Astrocyte of the spinal cord (primary cell): ENCODE data around the gene SDF2L1.

Experiments used
- DNase-seq: peaks from one replicate; pipeline ENCODE4 v3.0.0; 2011; ENCODE audit warnings: low read depth, low spot score
- H3K4me3 ChIP-seq: 2 replicates; pipeline ENCODE4 v1.5.1; 2011; ENCODE audit warnings: low read depth, mild to moderate bottlenecking, low read length, moderate library complexity
- in situ Hi-C: cut with HindIII; loops from 2 replicates; pipeline ENCODE4 v1.10.0; 2017; ENCODE audit warnings: low sequenced_read_pairs
- TF ChIP-seq, protein P1 (sequence below): IDR thresholded peaks from 2 replicates; pipeline ENCODE4 v1.5.1; 2012; ENCODE audit warnings: low read depth, mild to moderate bottlenecking, low read length, inconsistent platforms

SDF2L1 gene

DNA sequence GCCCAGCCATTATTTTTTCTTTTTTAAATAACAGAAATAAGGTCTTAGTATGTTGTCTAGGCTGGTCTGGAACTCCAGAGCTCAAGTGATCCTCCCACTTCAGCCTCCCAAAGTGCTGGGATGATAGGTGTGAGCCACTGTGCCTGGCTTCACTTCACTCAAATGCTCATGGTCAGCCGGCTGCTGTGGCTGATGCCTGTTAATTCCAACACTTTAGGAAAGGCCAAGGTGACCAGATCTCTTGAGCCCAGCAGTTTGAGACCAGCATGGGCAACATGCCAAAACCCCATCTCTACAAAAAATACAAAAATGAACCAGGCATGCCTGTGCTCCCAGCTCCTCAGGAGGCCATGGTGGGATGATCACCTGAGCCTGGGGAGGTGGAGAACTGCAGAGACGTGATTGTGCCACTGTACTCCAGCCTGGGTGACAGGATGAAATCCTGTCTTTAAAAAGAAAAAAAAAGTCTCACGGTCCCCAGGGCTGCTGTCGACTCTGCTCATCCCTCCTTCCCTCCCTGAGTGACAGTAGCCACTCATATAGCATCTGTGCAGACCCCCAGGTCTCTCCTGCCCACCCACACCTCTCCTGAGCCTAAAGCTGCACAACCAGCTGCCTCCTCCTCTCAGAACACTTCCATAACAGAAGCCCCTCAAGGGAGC, 15.9 kb upstream of the SDF2L1 start:
- H3K4me3 ChIP-seq, result no peak overlapping the region

DNA sequence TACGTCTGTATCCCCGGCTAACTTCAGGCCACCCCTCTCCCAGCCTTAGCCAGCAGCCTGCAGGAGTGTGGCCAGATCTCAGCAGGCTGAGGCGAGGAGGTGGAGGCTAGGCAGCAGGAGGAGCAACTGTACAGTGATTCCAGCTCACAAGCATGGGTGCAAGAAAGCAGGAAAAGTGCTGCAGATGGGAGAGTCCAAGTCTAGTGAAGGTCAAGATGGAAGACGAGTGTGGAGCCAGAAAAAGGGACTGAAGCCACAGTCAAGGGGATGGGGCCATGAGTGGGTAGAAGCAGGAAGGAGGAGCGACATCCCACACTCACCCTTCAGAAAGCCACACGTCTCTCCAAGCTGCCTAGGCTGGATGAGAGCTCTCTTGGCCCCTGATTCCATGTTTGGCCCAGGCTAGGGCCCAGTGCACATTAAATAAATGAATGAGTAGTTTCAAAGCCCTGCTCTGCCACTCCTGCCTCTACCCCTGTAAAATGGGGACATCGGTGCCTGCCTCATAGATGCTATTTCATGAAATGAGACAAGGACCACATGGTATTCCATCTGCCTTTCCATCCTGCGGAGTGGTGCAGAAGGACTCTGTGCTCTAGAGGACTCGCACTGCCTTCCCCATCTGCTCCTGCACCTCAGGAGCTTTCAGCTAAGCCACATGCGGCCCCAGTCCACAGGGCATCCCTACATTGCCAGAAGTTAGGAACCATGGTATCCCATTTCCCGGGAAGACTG, 15.2 kb upstream of the SDF2L1 start:
- DNase-seq, result no peak
- TF ChIP-seq, protein P1, sequence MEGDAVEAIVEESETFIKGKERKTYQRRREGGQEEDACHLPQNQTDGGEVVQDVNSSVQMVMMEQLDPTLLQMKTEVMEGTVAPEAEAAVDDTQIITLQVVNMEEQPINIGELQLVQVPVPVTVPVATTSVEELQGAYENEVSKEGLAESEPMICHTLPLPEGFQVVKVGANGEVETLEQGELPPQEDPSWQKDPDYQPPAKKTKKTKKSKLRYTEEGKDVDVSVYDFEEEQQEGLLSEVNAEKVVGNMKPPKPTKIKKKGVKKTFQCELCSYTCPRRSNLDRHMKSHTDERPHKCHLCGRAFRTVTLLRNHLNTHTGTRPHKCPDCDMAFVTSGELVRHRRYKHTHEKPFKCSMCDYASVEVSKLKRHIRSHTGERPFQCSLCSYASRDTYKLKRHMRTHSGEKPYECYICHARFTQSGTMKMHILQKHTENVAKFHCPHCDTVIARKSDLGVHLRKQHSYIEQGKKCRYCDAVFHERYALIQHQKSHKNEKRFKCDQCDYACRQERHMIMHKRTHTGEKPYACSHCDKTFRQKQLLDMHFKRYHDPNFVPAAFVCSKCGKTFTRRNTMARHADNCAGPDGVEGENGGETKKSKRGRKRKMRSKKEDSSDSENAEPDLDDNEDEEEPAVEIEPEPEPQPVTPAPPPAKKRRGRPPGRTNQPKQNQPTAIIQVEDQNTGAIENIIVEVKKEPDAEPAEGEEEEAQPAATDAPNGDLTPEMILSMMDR, result no peak
- in situ Hi-C loops, result no loop called here
- no peak overlapping the region for H3K4me3 ChIP-seq

More for the DNA sequence above, 15.9 kb upstream of the SDF2L1 start:
- TF ChIP-seq, protein P1, result no peak
- DNase-seq, result no peak
- in situ Hi-C loops, result no loop called here

DNA sequence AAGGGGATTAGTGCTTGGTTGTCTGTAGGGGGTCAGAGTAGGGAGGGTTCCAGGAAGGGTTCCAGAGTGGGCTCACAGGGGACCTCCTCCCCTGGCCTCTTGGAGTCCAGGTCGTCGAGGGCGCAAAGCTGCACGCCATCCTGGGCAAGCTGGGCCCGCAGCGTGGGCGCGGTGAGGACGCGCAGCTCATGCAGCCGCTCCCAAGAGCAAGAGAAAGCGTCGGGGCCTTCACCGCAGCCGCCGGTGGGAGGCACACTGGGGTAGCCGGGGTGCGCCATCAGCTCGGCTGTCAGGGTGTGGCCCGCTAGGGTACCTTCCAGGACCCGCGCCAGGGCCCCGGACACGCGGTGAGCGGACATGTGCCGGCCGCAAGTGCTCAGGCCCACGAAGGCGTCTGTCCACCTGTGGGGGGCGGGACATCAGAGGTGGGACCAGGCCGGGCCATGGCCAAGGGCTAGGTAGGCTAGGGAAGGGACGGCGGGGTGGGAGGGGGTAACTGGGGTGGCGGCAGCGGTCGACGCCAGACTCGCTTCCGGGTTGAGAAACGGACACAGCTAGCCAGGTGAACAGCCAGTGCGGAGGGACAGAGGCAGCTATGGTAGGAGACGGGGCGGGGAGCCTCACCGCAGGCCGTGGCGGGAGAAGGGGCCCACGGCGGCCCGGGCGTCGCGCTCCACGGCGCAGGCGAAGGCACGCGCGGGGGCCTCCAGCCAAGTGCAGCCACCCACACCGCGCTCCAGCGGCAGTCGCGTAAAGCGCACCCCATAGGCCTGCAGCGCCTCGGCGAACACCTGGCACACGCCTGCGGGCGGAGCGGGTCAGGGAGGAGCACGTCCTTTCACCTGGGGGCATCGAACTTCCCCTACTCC, 13.5 kb upstream of the SDF2L1 start:
- TF ChIP-seq, protein P1, result no peak
- peak overlapping the region; percentile 89 for H3K4me3 ChIP-seq
- in situ Hi-C loops, result no loop called here
- DNase-seq, result no peak

DNA sequence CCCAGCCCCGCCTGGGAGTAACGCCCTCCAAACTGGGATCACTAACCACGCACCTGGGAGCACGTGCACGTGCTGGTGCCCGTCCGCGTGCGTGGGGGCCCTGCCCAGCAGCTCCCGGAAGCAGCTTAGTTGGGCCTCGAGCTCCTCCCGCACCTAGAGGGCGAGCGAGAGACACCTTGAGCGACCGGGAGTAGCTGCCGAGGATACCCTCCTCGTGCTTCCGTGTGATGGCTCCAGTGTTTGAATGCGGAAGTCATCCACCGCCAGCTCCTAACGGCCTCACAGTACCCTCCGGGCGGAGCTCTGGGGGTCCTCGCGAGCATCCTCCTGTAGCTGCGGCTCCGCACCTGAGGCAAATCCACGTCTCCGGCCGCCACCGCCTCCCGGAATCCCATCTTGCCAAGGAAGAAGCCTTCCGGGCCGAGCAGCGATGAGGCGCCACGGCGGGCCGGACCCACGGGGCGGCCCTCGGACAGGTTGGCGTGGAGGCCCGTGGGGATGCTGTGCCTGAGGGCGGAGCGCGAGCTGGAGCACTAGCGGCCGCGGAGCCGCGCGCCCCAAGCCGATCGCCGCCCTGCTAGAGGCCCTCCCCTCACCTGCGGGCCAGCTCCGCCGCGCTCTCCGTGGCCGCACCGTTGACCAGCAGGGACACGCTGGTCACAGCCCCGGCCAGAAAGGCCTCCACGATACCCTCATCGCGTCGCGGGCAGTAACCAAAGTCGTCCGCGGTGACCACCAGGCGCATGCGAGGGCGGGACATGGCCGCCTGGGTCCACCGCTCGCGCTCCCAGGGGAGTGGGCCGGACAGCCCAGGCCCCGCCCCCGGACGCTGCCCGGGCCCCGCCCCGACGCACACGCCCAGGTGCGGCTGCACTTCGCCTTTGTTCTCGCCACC, 12.6 kb upstream of the SDF2L1 start, which contains the start of gene YDJC:
TSS of gene YDJC (minus strand) at position 768 of the 895 bp plus-strand sequence. CDS start at position 760, 8 bp downstream.
- peak within 1 kb of the TSS; percentile 89 for H3K4me3 ChIP-seq
- DNase-seq, result peak; percentile 88
- TF ChIP-seq, protein P1, result peak; percentile 71
- in situ Hi-C loops, result no loop called here

DNA sequence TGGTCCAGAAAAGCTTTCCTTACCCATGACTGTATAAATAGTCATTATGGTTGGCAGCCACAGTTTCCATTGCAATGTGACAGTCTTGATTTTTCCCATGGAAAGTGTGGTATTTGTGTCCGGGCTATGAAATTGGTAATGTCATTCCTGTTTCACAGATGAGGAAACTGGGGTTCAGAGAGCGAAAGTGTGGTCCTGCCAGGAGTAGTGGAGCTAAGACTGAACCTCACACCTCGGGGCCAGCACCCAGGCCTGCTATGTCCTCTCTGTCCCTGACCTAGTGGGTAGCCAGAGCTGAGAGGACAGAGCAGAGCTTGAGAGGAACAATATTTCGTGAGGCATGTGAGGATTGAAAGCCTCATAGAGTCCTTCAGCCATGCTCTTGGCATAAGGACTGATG, 11.1 kb upstream of the SDF2L1 start:
- TF ChIP-seq, protein P1, result no peak
- no peak for DNase-seq
- in situ Hi-C loops, result no loop called here
- H3K4me3 ChIP-seq, result no peak overlapping the region
